Measurements from ENCODE around the gene PABPN1L. TPM values are rescaled to one million over a fixed set of nuclear protein-coding genes. Genes with fewer than 3 reads are reported as not detected.

PABPN1L gene
- total and polyA plus RNA-seq, 2 of the 8 experiments (the other 6 are each of a cell fraction or from before 2014, with no cell fraction given), result not detected

DNA sequence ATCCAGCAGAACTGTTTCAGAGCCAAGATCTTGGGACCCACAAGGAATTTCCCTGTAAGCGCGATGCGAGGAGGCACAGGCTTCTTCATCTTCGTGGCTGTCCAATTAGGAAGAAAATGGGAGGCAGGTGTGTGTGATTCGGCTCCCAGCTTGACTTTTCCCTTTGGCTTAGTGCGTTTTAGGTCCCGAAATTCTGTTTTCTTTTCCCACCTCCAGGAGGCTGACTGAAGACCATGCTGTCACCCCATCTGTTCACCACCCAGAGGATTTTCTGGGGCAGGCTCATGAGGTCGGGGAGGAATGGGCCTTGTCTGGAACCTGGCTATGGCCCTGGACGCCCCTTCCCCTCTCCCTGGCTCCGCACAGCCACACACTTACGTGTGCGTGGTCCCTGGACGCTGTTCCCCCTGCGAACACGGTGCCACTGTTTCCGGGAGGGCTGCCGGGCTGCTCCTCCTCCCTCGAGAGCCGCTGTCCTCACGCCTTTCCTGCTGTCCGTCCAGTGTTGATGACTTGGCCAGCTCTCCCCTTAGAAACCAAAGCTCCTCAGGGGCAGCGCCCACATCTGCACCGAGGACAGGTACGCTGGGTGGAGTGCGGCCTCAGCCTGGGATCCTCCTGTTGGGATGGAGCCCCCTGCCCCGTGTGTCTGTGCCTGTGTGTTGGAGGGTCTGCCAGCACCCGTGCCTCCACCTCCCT, 2.7 kb upstream of the PABPN1L start (continued):
- TF ChIP-seq, protein P1, sequence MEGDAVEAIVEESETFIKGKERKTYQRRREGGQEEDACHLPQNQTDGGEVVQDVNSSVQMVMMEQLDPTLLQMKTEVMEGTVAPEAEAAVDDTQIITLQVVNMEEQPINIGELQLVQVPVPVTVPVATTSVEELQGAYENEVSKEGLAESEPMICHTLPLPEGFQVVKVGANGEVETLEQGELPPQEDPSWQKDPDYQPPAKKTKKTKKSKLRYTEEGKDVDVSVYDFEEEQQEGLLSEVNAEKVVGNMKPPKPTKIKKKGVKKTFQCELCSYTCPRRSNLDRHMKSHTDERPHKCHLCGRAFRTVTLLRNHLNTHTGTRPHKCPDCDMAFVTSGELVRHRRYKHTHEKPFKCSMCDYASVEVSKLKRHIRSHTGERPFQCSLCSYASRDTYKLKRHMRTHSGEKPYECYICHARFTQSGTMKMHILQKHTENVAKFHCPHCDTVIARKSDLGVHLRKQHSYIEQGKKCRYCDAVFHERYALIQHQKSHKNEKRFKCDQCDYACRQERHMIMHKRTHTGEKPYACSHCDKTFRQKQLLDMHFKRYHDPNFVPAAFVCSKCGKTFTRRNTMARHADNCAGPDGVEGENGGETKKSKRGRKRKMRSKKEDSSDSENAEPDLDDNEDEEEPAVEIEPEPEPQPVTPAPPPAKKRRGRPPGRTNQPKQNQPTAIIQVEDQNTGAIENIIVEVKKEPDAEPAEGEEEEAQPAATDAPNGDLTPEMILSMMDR (IDR thresholded peaks at IDR 0.05; ENCODE audit: control extremely low read depth in 1 of 3, insufficient read depth in 1 of 3, low read depth in 1 of 3, low read length in 3 of 3), result no peak
- TF ChIP-seq, protein P2, sequence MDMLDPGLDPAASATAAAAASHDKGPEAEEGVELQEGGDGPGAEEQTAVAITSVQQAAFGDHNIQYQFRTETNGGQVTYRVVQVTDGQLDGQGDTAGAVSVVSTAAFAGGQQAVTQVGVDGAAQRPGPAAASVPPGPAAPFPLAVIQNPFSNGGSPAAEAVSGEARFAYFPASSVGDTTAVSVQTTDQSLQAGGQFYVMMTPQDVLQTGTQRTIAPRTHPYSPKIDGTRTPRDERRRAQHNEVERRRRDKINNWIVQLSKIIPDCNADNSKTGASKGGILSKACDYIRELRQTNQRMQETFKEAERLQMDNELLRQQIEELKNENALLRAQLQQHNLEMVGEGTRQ (IDR thresholded peaks at IDR 0.05; ENCODE audit: low read length), result no peak
- TF ChIP-seq CTBP2 (IDR thresholded peaks at IDR 0.05; ENCODE audit: borderline replicate concordance, insufficient read depth, insufficient read length, low read length) (no peak), GABPA (IDR thresholded peaks at IDR 0.05; ENCODE audit: borderline replicate concordance, insufficient read depth, low read length) (no peak), CREB1 (IDR thresholded peaks at IDR 0.05) (no peak), TEAD4 (IDR thresholded peaks at IDR 0.05; ENCODE audit: low read depth, low read length) (no peak), SAP30 (IDR thresholded peaks at IDR 0.05; ENCODE audit: insufficient read depth, insufficient replicate concordance, low read length) (no peak)

All from H1 (cell line).